Activated CD4-positive, CD25-positive, alpha-beta regulatory T cell treated with anti-CD3 and anti-CD28 coated beads, Interleukin-2, amount 50 U/mL, for 24 hours (primary cell): Measurements from ENCODE around the gene DNMT3B.
"Not testable (repeated sequence)": the region's sequence is repeated elsewhere in the genome, so short reads cannot be mapped to it uniquely, and the experiment has no call there.

Experiments used
- ATAC-seq, 2 donors: fragments of 150-1000 bp; cut with Tn5 transposase; one replicate each; pipeline ENCODE4 v1.10.0; 2021; ENCODE audit warnings: mild to moderate bottlenecking in 1 of 2, moderate library complexity in 1 of 2

DNMT3B gene

GRCh38 chr20:32761831-32762753, at the start of gene DNMT3B:
Gene DNMT3B, plus strand, starts transcription at chr20:32762385. Its CDS starts 17,939 bp downstream, at chr20:32780324.
- peak; percentile 70 to 73 for ATAC-seq

GRCh38 chr20:32718749-32719348, 43.3 kb upstream of the DNMT3B start:
- ATAC-seq = no peak

GRCh38 chr20:32727683-32728082, 34.5 kb upstream of the DNMT3B start:
- no peak for ATAC-seq

GRCh38 chr20:32728435-32728834, 33.8 kb upstream of the DNMT3B start:
- not testable (repeated sequence) for ATAC-seq

- not testable (repeated sequence) for ATAC-seq
Observed at GRCh38 chr20:32729334-32729733, 32.9 kb upstream of the DNMT3B start.

- no peak for ATAC-seq
Observed at GRCh38 chr20:32731882-32732266, 30.3 kb upstream of the DNMT3B start.

- ATAC-seq = peak; percentile 91 to 92
Observed at GRCh38 chr20:32737371-32738223, 24.6 kb upstream of the DNMT3B start.

- no peak for ATAC-seq
Observed at GRCh38 chr20:32741151-32741550, 21.0 kb upstream of the DNMT3B start.

- no peak for ATAC-seq
Observed at GRCh38 chr20:32742322-32743236, 19.6 kb upstream of the DNMT3B start.

GRCh38 chr20:32743237-32744112, 18.7 kb upstream of the DNMT3B start, which contains the start of gene COMMD7:
Gene COMMD7, minus strand, starts transcription at chr20:32743467. Its CDS starts 76 bp downstream, at chr20:32743391.
- peak; percentile 81 to 84 for ATAC-seq

- ATAC-seq = no peak
Observed at GRCh38 chr20:32749914-32750637, 12.1 kb upstream of the DNMT3B start.

GRCh38 chr20:32751293-32751692, 10.9 kb upstream of the DNMT3B start:
- no peak for ATAC-seq

- ATAC-seq = no peak
Observed at GRCh38 chr20:32751702-32752457, 10.3 kb upstream of the DNMT3B start.

GRCh38 chr20:32752458-32753250, 9.5 kb upstream of the DNMT3B start:
- peak in 1 of 2 donors; percentile 73 for ATAC-seq

GRCh38 chr20:32753731-32754130, 8.5 kb upstream of the DNMT3B start:
- no peak for ATAC-seq

- ATAC-seq = no peak
Observed at GRCh38 chr20:32756156-32756555, 6.0 kb upstream of the DNMT3B start.

GRCh38 chr20:32761417-32761830, 761 bp upstream of the DNMT3B start:
- no peak for ATAC-seq

GRCh38 chr20:32762754-32763201, 593 bp downstream of the DNMT3B start:
- ATAC-seq = peak; percentile 14 to 19
